Stimulated activated CD4-positive, alpha-beta T cell treated with anti-CD3 and anti-CD28 coated beads, Interleukin-1b, Interleukin-23, amount 100 ng/mL, for 48 hours (primary cell): ENCODE measurements around the gene SAMD4B.

ENCODE experiments used
- DNase-seq: peaks from one replicate; pipeline ENCODE4 v3.0.0-alpha.2; 2020

The SAMD4B gene

GRCh38 chr19:39397360-39398296, 55.4 kb downstream of the SAMD4B start:
- peak; percentile 93 for DNase-seq

GRCh38 chr19:39398297-39398864, 56.2 kb downstream of the SAMD4B start:
- peak; percentile 57 for DNase-seq

GRCh38 chr19:39399668-39400050, 57.4 kb downstream of the SAMD4B start:
- DNase-seq: no peak

DNA sequence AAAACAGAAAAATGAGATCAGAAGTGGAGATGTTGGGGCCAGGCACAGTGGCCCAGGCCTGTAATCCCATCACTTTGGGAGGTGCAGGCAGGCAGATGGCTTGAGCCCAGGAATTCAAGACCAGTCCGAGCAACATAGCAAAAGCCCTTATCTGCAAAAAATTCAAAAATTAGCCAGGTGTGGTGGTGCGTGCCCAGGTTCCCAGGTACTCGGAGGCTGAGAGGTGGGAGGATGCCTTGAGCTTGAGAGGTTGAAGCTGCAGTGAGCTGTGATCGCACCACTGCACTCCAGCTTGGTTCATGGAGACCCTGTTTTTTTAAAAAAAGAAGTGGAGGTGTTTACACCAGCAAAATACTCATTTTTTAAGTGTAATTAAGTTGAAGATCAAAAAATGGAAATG, 57.8 kb downstream of the SAMD4B start:
- DNase-seq: no peak

DNA sequence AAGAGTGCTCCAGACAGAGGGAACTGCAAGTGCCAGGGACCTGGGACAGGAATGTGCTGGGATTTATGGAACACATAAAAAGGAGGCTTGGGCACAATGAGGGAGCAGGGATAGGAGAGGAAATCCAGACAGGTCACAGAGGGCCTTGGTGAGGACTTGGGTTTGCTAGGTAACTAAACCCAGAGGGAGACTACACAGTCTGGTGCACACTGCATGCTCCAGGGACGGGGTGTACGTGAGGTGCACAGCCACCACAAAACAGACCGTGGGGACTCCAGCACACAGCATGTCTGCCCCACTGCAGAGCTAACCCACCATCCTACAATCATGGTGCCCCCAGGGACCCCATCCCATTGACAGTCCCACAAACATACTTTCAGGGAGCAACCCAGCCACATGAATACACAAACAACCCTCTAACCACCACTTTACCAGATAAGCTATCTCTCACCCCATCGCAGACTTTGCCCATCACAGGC, 58.9 kb downstream of the SAMD4B start:
- no peak for DNase-seq

DNA sequence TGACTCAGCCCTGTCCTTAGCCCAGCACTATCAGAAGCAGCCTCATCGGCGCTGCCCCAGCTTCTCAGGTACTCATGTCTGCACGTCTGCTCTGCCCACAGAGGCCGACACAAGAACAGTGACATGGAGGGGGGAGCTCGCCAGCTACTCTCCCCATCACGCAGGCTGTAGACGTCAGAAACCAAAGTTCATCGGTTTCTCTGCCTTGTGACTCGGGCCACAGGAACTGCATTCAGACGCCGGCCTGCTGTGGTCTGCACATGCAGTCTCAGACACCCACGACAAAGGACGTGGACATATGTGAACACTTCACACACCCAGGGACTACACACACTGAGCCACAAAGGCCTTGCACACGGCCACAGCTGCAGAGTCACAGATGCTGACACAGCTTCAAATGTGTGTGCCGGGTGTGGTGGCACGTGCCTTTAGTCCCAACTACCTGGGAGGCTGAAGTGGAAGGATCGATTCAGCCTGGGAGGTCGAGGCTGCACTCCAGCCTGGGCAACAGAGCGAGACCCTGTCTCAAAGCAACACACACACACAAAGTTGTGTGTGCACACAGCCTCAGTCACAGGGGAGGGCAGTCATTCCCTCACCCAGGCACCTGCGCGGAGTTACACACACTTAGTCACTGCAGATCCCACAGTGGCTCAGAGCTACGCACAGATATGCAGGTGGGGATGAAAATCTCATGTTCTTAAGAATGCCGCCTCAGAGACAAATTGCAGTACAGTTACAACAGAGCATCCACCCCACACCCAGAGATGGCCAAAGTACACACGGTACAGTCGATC, 59.5 kb downstream of the SAMD4B start:
- DNase-seq: peak; percentile 89

DNA sequence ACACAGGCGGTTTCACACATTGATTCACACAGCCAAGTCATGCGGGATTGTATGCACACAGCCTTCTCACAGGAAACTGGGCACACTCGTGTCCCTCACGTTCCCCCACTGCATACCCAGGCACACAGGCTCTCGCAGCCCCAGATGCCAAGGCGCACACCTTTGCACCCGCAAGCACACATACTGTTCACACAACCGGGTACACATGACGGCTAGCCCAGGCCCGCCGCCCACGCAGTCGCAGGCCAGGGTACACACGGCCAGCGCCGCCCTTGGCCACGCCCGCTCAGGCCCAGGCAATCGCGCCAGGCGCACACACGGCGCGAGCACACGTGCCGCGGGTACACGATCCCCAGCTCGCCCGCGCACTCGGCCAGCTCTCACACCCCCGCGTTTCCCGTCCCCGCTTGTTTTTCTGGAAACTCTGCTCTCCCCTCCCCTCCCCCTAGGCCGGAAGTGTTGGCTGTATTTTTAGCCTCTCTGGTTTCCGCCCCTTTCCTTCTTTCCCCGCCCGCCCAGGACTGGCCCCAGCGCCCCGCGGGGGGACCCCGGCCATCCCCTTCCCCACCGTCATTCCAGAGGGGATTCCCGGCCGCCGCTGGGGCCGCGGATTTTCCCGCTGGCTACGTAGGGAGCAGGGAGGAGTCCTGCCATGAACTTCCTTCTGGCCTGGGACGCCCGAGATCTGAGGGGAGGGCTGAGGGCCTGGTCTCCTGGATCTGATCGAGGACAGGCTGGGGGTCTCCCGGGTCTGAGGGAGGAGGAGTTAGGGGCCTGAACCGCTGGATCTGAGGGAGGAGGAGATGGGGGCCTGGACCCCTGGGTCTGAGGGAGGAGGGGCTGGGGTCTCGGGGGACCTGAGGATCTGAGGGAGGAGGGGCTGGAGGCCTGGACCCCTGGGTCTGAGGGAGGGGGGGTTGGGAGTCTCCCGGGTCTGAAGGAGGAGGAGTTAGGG, 60.4 kb downstream of the SAMD4B start:
- peak; percentile 86 for DNase-seq

DNA sequence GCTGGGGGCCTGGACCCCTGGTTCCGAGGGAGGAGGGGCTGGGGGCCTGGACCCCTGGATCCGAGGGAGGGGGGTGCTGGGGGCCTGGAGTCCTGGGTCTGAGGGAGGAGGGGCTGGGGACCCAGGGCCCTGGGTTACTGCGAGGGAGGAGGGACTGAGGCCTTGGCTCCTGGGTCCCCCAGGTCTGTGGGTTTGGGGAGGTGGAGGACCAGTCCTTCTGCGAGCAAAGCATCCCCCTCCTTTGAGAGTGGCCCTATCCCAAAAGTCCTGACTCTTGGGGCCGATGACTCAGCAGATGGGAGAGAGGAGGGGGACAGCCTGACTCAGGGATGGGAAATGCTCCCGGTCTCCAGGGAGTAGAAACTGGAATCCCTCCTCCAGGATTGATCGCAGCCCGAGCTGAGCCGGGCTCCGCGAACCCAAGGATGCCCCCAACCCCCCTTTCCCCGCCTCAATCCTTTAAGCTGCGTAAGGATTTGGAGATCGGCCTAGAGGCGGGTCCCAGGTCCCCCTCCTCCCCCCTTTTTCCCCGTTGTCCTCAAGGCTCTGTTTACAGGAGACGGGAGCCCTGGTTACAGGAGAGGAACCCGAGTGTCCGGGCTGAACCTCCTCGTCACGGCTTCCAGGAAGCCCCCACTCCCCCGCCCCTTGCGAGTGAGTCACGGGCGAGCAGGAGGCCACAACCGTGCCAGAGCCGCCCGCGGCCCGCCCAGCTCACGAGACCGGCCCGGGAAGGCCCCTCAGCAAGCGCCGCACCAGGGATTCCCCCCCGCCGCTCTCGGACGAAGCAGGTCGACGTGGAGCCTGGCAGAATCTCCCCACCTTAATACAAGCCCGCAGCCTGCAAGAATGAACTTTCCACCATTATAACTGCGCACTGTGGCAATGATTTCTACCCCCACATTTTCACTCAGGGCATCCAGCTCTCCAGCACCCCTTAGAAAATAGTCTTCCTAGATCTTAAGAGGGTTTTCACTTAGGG, 61.4 kb downstream of the SAMD4B start:
- DNase-seq: peak; percentile 95

- no peak for DNase-seq
Observed at GRCh38 chr19:39405261-39405957, 63.2 kb downstream of the SAMD4B start.

DNA sequence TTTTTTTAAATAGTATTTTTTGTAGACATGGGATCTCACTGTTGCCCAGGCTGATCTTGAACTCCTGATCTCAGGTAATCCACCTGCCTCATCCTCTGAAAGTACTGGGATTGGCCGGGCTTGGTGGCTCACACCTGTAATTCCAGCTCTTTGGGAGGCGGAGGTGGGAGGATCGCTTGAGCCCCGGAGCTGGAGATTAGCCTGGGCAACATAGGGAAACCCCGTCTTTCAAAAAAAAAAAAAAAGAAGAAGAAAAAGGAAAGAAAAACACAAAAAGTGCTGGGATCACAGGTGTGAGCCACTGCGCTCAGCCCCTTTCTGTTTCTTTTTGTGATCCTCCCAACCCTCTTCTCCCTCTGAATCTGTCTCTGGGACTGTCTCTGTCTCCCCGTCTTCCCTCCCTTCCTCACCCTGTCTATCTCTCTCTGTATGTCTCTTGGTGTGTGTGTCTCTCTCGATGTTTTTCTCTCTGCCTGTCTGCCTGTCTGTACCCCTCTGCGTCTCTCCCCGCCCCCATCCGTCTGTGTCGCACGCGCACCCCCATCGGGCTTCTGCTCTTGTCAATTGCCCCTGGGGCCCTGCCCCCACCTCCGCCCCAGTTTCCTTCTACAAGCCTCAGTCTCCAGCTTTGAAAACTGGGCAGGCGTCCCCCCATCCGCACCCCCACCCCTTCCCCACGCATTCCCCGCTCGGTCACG, 63.9 kb downstream of the SAMD4B start:
- DNase-seq: peak; percentile 87

DNA sequence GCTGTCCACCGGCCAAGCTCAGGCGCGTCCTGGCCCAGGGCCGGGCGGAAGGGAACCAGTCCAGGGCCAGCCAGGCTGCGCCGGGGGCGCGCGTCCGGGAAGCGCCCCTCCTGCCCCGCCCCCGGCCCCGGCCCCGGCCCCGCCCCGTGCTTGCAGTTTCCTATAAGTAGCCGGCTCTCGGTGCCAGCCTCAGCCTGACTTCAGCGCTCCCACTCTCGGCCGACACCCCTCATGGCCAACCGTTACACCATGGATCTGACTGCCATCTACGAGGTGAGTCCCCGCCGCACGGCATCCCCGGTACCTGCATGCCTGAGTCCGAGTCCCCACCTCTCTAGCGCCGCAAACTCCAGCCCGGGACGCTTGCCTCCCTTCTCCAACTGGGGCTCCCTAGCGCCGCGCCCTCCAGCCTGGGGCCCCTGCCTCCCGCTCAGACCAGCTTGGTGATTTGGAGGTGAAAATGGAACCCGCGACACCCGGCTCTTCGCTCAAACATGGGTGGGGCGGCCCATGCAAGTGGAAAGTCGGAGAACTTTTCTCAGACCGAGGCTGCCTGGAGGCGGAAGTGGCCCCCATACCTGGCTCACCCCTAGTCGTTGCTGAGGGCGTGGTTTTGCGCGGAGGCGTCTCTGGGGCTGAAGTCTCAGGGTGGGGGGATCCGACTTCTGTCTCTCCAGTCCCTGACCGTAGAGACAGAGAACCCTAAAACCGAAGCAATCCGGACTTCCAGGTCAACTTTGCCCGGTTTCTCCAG, 64.6 kb downstream of the SAMD4B start, which contains the start of gene ZFP36:
TSS of gene ZFP36 (plus strand) at position 192 of the 754 bp plus-strand sequence. CDS start at position 250, 58 bp downstream.
- peak; percentile 88 for DNase-seq

DNA sequence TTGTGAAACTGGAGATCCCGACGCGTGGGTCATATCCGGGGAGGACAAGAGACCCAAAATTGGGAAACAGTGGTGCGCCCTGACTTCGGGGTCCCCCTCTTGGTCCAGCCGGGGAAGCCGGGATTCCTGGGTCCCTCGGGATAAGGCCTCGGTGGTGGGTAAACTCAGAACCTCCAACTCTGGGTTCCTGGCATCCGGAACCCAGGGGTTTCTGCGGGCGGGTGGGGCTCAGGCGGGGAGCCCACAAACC, 65.1 kb downstream of the SAMD4B start:
- DNase-seq: peak; percentile 60

GRCh38 chr19:39407660-39408391, 65.6 kb downstream of the SAMD4B start:
- DNase-seq: no peak

GRCh38 chr19:39408392-39409207, 66.4 kb downstream of the SAMD4B start:
- no peak for DNase-seq

GRCh38 chr19:39409208-39410016, 67.2 kb downstream of the SAMD4B start:
- peak; percentile 87 for DNase-seq
